HG03342 (cell line): ENCODE results near the gene NUP93.
"Not testable (repeated sequence)": the region's sequence is repeated elsewhere in the genome, so short reads cannot be mapped to it uniquely, and the experiment has no call there.

Source experiments
- ATAC-seq: cut with Tn5 transposase; IDR thresholded peaks from one replicate; pipeline ENCODE4 v1.9.1; 2021; ENCODE audit warnings: mild to moderate bottlenecking, moderate library complexity; ENCODE audit not compliant: unreplicated experiment

The NUP93 gene

DNA sequence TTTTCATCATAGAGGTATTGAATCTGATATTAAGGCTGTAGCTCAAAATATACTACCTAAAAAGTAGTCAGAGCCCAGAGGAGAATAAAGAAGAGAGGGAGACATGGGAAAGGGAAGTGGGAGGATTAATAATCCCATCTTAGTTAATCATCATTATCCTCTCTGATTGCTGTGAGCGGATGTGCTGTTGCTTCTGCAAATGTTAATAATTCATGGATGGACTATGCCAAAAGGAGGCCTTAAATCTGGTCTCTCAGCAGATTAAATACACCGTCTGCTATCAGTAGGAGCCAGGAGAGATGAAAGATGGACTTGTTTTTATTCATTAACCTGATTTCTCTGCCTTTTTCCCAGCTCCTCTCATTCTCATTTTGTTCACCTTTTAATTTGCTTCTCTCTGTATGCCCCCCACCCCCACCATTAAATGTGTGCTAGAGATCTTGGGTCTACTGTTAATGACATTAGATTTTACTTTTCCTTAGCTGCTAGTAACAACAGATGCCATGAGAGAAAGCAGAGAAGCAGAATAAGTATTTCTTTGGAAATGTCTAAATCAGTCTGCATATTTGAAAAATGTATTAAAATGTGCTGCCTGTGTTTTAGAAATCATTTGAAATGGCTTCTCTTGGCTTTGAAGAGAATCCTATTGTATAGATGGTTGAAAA lies 44.2 kb downstream of the NUP93 start:
- ATAC-seq: no peak

DNA sequence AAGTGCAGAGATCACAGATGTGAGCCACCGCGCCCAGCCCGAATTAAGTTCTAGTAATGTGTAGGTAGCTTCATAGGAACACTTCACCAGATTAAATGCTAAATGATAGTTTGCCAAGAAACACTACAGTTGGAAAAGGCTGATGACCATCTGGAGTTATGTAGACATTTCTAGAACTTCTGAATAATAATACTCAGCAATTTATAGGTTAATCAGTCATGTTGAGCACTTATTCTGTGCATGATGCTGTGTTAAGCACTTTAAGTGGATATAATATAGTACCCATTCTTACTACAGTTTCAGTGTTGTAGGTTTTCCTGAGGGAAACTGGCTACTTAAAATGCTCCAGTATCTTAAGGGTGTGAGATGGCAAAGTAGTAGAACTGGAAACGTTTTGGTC lies 45.2 kb downstream of the NUP93 start:
- no peak for ATAC-seq

DNA sequence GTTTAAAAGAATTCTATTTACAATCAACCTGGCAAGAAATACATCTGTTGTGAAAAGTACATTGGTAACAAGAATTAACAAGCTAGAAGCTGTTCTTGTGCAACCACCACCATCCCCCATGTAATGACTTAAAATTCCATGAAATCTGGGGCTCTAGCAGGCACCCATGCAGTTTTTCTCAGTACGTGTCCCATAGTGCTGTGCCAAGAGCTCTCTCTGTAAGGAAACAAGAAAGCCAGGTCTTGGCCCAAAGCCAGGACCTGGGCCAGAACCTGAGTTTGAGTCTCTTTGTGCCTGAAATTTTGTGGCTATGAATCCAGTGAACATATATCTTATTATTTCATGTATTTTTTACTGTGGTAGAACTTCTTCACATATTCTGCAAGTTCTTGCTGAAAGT lies 46.6 kb downstream of the NUP93 start:
- no peak for ATAC-seq

DNA sequence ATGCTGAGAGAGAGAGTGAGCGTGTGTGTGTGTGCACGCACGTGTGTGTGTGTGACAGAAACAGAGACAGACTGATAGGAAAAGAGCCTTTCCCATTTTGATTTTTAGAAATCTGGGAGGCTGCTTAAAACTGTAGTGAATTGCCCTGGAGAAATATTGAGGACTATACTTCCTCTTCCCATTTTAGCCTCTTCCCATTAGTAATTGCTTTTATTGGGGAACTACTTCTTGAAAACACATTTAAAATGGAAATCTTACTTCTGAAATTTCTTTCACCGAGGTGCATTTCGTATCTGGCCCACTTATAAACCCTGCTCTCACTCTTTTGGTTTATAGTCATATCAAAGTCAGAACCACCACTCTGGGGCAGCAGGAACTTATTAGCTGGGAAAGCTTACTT lies 47.1 kb downstream of the NUP93 start:
- ATAC-seq: no peak

DNA sequence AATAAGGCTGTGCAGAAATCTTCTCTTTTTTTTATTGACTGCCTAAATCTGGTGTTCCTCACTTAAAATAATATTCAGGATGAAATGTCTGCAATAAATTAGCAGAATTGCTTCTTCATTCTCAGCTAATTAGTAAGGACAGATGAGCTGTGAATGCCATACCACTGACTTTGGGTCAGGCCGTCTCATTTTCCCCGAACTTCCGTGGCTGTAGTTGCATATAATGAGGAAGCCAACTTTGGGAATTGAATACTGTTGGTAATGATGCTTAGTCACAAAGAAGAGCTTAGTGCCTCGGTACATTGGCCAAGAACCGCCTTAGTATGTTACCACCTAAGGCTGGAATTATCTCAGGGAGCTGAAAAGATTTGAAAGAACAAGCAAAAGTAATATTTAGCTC lies 47.6 kb downstream of the NUP93 start:
- ATAC-seq: no peak

DNA sequence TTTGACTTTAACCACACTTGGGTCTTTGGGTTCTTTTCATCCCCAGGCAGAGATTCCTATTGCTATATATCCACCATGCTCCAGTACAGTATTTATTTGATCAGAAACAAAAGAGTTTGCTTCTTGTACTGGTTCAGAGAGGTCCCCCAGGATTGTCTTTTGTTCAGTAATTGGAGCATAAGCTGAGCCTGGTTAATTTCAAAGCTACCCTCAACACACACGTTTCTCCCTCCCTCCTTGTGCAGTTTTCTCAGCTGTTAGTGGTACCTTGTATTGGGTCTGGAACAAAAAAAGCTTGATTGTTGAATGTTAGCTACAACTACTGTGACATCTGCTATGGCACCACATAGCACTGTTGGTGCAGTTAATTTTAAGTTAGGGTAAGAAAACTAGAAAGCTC lies 50.0 kb downstream of the NUP93 start:
- no peak for ATAC-seq

DNA sequence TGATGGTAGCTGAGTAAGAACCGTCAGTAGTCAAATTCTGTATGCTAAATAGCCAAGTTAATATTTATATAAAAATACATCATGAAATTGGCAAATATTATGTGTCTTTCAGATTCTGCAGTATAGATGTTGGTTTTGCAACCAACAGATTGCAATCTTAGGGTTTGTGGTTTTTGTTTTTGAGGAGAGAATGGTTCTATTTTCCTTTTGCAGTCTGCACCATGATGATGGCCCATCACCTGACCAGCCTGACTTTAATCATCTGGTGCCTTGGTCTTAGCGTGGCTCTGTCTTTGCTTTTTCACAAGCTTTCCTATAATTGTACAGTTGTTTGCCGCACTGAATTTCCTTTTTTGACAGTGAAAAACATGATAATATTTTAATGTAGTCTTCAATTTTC lies 50.7 kb downstream of the NUP93 start:
- ATAC-seq: no peak

DNA sequence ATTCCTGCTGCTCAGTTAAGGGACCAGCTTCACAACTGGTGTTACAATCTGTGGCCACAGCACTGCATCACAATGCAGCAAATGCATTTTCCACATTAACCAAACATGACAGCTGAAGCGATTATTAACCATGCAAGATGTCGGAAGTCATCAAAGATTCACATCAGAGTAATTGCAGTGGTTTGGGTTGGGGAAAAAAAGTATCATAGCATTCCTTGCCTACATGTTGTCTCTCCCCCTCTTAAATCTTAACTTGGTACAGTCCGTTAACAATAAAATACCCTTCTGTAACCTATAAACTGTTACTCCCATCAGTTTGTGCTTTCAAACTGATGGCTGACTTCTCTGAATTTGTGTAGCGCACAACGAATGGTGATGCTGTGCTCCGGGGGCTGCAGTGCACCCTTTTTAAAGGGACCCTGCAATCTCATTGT lies 51.6 kb downstream of the NUP93 start:
- ATAC-seq: no peak

DNA sequence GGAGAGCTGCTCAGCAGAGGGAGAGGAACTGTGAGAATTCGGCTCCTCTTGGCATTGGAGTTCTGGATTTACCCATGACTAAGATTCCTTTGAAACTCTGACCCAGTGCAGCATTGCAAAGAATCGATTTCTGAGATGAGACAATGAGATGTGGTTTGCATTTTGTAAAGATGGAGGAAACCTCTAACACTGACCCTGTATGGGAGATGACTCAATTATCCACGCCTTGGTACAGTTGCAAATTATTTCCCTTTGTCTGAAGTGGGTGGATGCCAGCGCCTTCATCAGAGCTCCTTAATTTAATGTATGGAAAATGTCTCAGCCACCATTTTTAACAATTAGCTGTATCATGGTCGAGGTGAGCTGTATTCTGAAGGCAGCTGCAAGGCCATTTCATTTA lies 53.4 kb downstream of the NUP93 start:
- ATAC-seq: no peak

DNA sequence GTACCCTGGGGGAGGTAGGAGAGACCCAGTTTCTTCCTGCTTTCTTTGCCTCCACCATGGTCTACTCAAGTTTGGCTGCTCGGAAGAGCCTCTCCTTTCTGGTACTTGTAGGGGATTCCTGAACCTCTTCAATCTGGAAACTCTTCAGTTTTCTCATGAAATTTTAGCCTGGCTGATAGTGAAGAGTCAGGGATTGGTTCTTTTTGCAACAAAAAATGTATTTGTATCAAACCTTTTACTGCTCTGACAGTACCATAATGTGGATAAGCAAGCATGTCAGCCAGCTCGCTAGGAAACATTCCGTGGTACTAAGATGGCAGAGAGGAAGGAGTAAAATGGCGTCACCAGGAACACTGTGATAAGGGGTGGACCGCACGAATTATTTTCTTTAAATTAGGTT lies 55.4 kb downstream of the NUP93 start:
- no peak for ATAC-seq

DNA sequence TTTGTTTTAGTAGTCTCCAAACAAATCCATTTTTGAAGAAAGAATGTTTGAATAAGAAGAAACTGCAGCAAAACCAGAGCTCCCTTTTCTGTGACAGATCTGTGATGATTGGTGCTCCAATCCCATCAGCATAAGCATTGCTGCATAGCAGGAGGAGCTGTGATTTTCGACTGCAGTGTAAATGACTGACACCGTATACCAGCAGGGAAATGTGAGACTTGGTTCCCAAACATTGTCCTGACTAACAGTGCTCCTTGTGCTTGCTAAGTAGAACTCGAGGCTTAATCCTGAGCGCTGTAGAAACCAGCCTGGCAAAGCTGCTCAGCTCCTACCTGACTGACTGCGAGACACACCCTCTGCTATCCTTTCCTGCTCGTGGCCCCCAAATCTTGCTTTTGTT lies 57.2 kb downstream of the NUP93 start:
- no peak for ATAC-seq

DNA sequence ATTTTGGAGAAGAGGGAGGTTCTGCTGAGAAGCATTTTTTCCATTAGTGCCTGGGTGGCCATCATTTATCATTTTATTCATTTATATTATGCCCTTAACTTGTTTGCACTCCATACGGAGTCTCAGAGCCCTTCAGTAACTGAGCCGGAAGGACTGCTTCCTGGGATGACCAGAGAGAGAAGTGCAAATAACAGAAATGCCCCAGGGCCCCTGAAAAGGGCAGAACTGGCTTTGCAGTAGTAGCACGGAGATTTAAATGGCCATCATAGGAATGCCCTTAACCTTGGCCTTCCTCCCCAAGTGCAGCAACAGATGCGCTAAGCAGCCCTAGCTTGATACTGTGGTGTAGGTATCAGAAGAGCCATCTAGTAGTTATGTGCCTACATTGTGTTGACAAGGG lies 58.5 kb downstream of the NUP93 start:
- no peak for ATAC-seq

DNA sequence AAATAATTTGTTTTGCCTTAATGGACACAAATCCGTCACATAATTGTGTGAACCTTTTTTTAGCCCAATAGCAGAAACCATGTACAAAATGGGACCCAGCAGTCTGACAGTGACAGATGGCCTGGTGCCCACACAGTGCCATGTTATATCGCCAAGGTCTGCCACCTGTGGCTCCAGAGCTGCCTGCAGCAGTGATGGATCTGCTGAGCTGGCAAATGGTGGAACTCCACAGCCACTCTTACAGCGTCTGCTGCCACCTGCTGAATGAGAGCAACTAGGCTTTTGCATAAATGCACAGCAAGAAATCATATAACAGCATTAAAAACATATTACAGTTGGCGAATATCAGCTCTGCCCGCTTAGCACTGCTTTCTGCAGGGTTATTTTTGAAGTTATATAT lies 59.4 kb downstream of the NUP93 start:
- ATAC-seq: no peak

DNA sequence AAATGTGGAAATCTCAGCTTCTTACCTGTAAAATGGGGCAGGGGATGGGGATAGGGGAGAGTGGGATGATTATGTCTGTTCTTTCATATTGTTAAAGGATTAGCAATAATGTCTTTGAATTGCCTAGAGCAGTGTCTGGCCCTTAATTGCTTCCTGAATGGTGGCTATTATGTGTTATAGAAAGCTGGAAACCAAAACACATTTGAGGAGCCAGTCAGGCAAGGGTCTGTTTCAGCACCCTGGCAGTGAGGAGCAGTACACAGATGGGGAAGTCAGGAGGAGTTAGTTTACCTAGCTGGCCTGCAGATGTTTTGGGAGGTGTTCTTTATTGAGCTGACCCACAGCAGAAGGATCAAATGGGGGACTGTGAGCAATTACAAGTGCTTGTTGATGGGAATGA lies 63.0 kb downstream of the NUP93 start:
- ATAC-seq: no peak

DNA sequence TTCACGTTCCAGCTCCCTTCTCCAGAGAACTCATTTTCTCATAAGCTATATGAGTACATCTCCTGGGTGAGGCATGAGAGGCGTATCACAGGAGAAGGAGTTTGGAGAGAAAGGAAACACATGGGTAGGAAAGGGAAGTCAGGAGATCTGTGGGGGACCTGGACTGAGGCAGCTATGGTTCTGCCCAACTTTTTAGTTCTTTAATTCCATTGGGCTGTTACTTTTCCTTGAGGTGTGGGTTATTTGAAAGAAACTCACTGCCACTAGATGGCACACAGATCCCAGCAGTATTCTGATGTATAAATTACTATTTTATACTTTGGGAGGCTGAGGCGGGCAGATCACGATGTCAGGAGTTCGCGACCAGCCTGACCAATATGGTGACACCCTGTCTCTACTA lies 63.6 kb downstream of the NUP93 start:
- no peak for ATAC-seq

DNA sequence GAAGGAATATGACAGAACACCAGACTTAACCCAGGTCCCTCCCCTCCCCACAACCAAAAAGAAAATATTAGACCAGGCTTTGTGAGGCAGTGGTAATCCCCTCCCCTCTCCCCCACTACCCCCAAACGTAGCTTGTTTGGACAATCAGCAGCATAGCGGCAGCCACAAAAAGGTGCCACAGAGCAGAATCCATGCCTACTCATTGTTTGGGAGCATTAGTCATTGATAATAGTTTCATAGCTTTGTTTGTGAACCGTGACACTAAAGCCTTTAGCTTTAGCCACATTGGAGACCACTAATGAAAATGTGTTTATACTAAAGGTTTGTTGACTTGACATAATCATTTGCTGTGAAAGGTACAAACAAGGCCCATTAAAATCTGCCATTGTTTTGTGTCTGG lies 65.1 kb downstream of the NUP93 start:
- no peak for ATAC-seq

DNA sequence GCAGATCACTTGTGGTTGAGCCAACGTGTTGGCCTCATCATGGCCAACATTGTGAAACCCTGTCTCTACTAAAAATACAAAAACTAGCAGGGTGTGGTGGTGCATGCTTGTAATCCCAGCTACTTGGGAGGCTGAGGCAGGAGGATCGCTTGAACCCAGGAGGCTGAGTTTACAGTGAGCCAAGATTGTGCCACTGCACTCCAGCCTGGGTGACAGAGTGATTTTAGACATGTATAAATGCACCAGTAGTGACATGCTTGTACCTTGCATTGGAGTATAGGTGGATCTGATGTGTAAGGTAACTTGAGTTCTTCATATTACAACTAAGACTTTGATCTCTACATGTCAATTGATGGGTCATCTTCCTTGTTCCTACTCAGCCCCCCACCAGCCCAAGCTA lies 67.1 kb downstream of the NUP93 start:
- ATAC-seq: not testable (repeated sequence)

DNA sequence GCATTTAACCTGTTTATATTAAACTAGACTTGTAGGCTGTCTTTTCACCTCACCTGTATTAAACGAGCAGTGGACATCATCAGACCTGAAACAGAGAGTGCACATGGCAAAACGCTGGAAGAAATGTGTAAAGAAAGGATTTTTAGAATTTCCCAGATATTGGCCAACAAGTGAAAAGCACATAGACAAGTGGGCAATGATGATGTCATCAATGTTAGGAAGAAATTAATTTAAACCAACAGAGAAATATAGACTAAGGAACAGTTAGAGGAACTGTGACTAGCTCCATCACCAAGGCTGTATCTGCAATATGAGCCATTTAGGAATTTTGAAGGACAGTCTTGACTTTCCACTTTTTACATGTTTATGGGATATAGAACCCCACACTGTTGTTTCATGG lies 67.9 kb downstream of the NUP93 start:
- ATAC-seq: no peak

DNA sequence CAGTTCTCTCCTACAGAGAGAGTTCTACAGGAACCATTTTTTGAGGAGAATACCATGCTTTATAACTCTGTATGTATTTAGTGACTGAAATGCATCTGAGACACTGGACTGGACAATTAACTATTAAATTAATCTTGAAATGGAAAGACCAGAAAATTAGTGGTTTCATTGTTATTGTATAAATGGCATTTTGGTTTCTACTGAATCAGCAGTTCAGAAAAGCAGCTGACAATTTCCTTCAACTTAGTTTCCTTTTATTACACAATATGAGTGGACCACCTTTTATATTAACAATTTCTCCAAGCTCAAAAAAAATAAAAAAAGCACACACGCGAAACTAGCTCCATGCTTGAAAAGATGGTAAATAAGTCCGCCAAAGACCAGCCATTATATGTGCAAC lies 69.0 kb downstream of the NUP93 start:
- ATAC-seq: no peak

DNA sequence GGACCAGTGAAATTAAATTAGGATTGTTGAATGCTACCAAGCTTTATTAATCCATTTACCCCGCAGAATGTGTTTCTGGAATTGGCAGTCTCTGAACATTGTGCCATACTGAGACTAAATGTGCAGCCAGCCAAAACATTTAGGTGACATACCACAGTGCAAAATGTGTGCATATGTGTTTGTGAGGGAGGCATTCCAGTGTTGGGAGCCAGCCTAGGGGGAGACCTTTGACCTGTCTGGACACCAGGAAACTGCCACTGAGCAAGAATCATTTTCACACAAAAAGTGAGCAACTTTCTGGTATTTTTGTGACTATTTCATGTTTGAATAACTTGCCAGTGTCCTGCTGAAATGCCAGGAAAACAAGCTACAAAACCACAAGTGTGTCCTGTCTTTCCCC lies 70.4 kb downstream of the NUP93 start:
- ATAC-seq: no peak

DNA sequence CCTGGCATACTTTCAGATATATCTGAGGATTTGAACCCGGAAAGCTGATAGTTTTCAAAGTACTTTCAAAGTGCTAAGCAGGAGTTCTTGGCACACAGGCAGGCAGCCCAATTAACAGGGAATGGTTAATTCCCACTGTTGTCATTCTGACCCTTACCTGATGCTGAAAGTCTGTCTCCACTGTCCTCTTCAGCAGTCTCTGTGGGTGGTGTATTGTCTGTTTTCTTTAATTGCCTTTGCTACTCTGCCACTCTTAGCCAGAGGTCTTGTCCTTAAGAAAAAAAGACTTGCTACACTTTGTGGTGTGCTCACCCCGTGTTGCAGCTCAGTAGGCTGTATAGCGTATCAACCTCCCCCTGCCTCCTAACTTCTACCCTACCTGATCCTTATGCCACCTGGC lies 71.8 kb downstream of the NUP93 start:
- no peak for ATAC-seq

DNA sequence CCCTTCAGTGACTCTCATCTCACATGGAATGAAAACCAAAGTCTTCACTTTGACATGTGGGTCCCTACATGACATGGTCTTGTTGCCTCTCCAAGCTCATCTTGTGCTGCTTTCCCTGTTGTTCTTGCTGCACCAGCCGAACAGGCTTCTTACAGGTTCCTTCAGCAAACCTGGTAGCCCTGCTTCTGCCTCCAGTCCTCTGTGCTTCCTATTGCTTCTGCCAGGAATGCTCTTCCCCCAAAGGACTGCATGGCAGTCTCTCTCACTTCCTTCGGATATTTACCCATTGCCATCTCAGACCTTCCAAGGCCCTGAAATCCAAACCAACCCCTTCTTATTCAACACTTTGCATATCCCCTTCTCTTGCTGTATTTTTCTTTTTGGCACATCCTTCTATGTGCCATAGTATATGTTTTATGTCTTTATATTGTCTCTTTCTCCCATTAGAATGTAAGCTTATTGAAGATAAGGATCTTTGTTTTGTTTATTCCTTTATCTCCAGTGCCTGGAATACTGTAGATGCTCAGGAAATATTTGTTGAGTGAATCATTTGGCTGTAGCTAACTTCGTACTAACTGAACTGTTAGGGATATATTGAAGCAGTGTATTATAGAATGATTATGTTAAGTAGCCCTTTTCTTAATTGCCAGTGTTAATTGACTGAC lies 77.2 kb downstream of the NUP93 start:
- no peak for ATAC-seq

DNA sequence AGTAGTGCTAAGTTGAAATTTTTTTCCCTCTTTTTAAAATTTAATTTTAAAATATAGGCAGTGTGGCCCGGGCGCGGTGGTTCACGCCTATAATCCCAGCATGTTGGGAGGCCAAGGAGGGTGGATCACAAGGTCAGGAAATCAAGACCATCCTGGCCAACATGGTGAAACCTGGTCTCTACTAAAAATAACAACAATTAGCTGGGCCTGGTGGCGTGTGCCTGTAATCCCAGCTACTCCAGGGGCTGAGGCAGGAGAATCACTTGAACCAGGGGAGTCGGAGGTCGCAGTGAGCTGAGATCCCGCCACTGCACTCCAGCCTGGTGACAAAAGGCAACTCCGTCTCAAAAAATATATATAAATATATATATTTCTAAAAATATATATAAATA lies 77.7 kb downstream of the NUP93 start:
- not testable (repeated sequence) for ATAC-seq
